GM12878 (cell line): Measurements from ENCODE around the gene AFF1.

Source experiments
- CTCF ChIP-seq, 3 experiments: IDR thresholded peaks in 2 of 3; conservative IDR thresholded peaks in 1 of 3; 2 replicates each; pipeline ENCODE4 v1.5.1; 2011; ENCODE audit warnings: low read depth in 3 of 3, low read length in 3 of 3, mild to moderate bottlenecking in 3 of 3, control low read depth in 2 of 3, moderate library complexity in 2 of 3, inconsistent platforms in 1 of 3, mixed read lengths in 1 of 3; ENCODE audit not compliant: control insufficient read depth in 2 of 3, insufficient read depth in 1 of 3; ENCODE audit errors: extremely low read depth in 1 of 3
- PML ChIP-seq: IDR thresholded peaks from 2 replicates; pipeline ENCODE4 v1.6.1; 2012; ENCODE audit warnings: low read length, inconsistent platforms

GRCh38 chr4:86898562-86898961 is 36.2 kb upstream of the AFF1 start:
- TF ChIP-seq PML (no peak), CTCF (IDR thresholded peaks at IDR 0.05 in 2 of 3, conservative IDR thresholded peaks at IDR 0.05 in 1 of 3; ENCODE audit: control insufficient read depth in 2 of 3, extremely low read depth in 1 of 3, insufficient read depth in 1 of 3, low read depth in 3 of 3, low read length in 3 of 3) (peak in 2 of 3 experiments; percentile 15 to 43; a peak in 3 of 6 replicates)
